Occipital lobe (tissue), 2 donors: ENCODE data around the gene NTN1. TPM values are rescaled to one million over a fixed set of nuclear protein-coding genes. Genes with fewer than 3 reads are reported as not detected.

Source experiments
- DNase-seq: peaks from one replicate; lab custom pipeline; 2025; lab: John Stamatoyannopoulos, UW
- total RNA-seq: library from RNA; depleted of rRNA; stranded (reverse); fragments of >200 nt; gene quantifications from one replicate; pipeline ENCODE4 v1.2.3, GENCODE V29; 2014

The NTN1 gene
- total RNA-seq, 1 donor from 2014 or later: 1.1 TPM

DNA sequence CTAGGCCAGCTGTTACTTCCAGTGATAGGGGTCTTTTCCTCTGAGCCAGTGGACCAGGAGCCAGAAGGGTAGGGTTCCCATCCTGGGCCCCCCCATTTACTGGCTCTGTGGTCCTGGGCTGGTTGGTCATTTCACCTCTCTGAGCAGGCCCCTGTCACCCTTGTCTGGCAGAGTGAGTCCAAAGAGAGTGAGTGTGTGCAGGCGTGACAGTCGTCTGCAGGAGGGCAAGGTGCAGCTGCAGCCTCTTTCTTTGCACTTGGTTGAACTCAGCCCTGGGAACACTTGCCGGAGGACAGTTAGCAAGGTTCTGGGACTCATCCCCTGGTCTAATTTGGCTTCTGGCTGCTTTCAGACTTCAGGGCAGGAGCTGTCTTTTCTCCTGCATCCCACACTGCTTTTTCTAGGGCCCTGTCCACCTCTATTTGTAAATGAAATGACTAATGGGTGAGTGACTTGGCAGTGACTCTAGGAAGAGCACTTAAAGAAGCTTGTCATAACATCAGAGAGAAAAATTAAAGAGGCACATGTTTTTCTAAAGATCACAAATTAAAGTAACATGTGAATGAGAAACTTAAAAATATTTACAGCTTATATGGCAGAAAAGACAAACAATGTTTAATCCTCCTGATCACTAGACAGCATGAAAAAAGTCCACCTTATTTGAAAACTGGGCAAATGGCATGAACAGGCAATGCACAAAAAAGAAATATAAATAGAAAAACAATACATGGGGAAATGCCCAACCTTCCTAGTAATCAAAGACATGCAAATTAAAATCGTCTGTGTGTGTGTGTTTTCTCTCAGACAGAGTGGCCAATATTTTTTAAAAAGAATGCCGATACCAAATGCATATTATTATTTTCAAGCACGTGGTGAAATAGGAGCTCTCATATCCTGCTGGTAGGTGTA is 137.5 kb downstream of the NTN1 start:
- no peak for DNase-seq

GRCh38 chr17:9162275-9162985 is 141.1 kb downstream of the NTN1 start:
- no peak for DNase-seq

- no peak for DNase-seq
Observed at GRCh38 chr17:9166788-9167187, 145.5 kb downstream of the NTN1 start.

GRCh38 chr17:9167379-9167778 is 146.1 kb downstream of the NTN1 start:
- no peak for DNase-seq

DNA sequence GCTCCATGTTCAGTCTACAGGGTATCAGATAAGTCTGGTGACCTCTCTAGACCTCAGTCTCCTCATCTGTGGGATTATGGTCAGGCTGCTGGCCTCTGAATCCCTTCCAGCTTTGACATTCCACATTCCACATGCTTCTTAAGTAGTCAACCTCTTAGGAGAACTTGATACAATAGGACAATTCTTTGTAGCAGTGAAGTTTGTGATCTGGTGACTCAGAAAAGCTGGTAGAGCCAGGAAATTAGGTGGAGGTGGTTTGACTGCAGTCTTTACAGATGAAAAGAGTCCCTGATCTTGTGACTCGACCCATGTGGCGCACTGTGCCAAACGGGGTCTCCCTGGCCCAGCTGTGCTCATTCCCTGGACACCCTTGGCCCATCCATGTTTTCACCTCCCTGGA is 147.8 kb downstream of the NTN1 start:
- no peak for DNase-seq

GRCh38 chr17:9170336-9170735 is 149.0 kb downstream of the NTN1 start:
- no peak for DNase-seq

GRCh38 chr17:9170853-9171252 is 149.5 kb downstream of the NTN1 start:
- no peak for DNase-seq

DNA sequence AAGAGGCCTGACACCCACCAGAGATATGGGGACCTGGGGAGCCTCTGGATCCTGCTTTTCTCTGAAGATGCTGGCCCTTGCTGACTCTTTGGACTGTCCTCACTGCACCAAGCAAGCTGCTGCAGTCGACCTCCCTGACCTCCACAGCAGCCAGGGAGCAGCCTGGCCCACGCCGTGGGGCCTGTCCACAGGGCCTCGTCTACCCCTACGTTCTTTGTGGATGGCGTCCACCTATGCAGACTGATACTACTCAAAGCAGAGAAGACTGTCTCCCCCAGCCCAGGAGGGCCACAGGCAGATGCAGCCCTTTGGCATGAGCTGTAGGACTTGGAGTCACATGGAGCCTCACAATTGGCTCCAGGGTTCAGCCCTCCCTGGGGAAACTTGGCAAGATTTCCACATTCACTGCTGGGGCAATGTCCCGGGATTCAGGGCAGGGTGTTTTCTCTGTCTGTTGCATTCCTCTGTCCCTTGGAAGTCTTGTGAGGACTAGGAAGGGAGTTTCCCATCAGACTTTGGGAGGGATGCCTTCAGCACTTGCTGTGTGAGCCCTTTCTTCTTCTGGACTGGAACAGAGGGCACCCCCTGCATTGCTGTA is 152.2 kb downstream of the NTN1 start:
- DNase-seq: no peak

- no peak for DNase-seq
Observed at GRCh38 chr17:9174312-9174711, 153.0 kb downstream of the NTN1 start.

- DNase-seq: no peak
Observed at GRCh38 chr17:9174779-9175574, 153.7 kb downstream of the NTN1 start.

DNA sequence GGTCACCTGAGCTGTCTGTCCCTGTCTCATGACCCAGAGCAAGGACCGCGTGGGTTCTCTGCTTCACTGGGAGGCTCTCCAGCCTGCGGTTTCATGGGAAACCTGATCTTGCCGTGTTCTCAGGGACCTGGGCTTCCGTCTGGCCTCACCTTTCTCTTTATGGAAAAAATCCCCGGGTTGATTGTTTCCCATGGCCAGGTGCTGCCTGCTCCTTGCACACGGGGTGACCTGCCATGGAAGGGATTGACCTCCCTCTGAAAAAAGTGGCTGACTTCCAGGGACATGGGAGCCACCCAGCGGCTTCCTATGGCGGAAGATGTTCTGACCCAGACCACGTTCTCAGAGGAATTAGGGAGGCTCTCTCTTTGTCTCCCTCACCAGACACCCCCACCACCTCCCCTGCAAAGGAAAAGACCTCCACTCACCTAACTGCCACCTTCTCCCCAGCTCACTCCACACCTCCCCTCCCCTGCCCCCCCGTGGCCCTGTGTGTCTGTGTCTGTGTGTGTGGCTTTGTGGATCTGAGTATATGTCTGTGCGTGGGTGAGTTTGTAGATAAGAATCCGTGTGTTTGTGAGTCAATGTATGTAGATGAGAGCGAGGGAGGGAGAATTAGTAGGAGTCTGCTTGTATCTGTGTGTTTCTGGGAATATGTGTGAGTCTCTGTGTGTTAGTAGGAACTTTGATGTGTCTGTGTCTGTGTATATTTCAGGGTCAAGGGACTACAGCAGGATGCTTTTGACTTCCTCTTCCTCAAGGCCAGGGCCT is 154.6 kb downstream of the NTN1 start:
- DNase-seq: no peak

GRCh38 chr17:9177212-9177611 is 155.9 kb downstream of the NTN1 start:
- DNase-seq: no peak

DNA sequence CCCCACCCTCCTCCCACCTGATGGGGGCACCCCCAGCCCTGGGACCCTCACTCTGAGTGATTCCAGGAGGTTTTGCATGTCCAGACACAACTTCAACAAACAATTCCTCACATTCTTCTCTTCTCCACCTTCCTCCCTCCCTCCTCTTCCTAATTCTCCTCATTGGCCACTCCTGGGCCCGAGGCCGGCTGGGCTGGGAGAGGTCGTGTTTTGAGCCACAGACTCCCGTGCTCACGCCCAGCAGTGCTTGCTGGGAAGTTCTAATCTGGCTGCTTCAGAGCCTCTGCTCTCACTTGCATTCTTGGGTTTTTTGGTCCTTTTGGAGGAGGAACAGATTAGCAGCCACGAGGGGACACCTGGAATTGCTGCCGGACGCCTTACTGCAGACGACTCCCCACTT is 157.0 kb downstream of the NTN1 start:
- DNase-seq: no peak

DNA sequence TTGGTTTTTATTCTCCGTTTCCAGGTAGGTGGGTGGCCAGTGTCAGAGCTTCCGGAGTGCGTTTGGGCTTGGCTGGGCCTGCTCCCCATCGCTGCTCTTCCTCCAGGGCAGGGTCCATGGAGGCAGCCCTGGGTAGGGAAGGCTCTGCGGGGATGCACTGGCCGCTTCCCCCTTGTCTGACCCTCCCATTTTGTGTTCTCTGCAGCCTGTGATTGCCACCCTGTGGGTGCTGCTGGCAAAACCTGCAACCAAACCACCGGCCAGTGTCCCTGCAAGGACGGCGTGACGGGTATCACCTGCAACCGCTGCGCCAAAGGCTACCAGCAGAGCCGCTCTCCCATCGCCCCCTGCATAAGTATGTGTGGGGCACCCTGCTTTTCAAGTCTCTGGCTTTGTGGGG is 158.3 kb downstream of the NTN1 start:
- no peak for DNase-seq

DNA sequence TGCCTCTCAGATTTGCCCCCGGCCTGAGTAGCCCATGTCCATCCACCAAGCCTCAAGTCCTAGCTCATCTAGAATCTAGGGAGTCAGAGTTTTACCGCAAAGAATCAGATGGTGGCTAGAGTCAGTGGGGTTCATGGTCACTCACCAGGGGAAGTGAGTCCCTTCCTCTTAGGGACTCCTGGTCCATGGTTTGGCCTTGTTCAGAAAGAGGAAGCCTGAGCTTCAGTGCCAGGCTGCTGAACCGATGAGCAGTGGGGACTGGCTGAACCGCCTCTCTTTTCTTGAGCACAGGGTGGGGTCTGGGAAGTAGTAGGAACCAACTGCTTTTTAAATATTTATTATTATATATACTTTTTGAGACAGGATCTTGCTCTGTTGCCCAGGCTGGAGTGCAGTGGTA is 160.3 kb downstream of the NTN1 start:
- no peak for DNase-seq

GRCh38 chr17:9183306-9183705 is 162.0 kb downstream of the NTN1 start:
- no peak for DNase-seq

- no peak for DNase-seq
Observed at GRCh38 chr17:9185142-9185541, 163.8 kb downstream of the NTN1 start.

DNA sequence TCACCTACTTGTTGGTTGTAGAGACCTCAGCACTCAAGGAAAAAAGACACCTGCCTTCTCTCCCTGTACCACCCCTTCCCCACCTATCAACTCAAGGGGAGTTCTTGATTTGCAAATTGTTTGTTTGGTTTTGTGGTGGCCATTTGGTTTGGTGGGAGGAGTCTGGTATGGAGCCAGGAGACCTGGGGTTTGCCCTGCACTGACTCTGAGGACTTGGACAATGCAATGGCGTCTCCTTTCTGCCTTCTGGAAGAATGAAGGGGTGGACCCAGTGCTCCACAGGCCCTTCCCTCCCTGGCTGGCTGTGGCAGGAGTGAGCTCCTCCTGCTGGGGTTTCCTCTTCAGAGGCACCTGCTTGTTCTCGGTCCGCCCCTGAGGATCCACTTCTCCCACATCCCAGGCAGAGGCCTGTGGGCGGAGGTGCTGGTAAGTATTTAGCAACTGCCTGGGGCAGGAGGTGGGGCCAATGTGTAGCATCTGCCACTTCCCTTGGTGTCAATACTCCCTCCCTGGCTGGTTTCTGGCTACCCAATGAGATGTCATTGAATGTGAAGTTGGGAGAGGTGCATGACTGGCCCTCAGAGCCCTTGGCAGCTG is 164.5 kb downstream of the NTN1 start:
- DNase-seq: no peak

GRCh38 chr17:9187828-9188227 is 166.5 kb downstream of the NTN1 start:
- no peak for DNase-seq

DNA sequence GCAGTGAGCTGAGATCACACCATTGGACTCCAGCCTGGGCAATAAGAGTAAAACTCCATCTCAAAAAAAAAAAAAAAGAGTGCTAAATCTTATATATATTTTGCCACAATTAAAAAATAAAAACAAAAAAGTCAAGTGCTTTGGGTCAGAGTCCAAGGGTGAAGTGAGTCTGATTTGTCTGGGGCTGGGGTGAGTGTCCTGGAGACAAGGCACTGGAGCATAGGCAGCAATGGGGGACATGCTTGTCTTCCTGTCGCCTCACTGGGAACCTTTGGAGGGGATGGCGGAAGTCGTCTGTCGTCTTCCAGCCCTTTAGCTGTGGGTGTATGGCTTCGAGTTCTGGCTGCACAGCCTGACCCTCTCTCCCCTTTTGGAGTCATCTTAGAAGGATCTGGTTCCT is 167.1 kb downstream of the NTN1 start:
- DNase-seq: no peak
